AG04450 (cell line): ENCODE data around the gene GALNT12. TPM values are rescaled to one million over a fixed set of nuclear protein-coding genes. Genes with fewer than 3 reads are reported as not detected.

Source experiments
- CTCF ChIA-PET: fragments of 300-600, 350-600 bp; formaldehyde crosslinking; extraction: SDS; loops from one replicate; lab custom pipeline; 2022; ENCODE audit warnings: antibody characterized with exemption, inconsistent platforms; lab: Charles Lee
- POLR2A ChIA-PET: fragments of 350-600 bp; formaldehyde crosslinking; extraction: SDS; loops from one replicate; lab custom pipeline; 2021; ENCODE audit warnings: antibody characterized with exemption, inconsistent platforms; lab: Yijun Ruan, JAX
- DNase-seq: peaks from one replicate; pipeline ENCODE4 v3.0.0-alpha.2; 2011; ENCODE audit warnings: low read depth, low spot score
- H3K27ac ChIP-seq: one replicate; pipeline ENCODE4 v1.5.1; 2012; ENCODE audit warnings: low read depth, low read length, control low read depth
- H3K27me3 ChIP-seq: one replicate; pipeline ENCODE4 v1.6.0; 2012; ENCODE audit warnings: low read length; ENCODE audit not compliant: control insufficient read depth, insufficient read depth
- H3K4me3 ChIP-seq: 2 replicates; pipeline ENCODE4 v1.5.1; 2011; ENCODE audit warnings: mild to moderate bottlenecking, low read depth, low read length, control low read depth
- H3K9me3 ChIP-seq: 2 replicates; pipeline ENCODE4 v1.5.1; 2012; ENCODE audit warnings: low read length; ENCODE audit not compliant: control insufficient read depth, insufficient read depth
- polyA plus RNA-seq: library from polyadenylated mRNA; depleted of rRNA; stranded (reverse); fragments of >200 nt; gene quantifications from 2 replicates; pipeline ENCODE4 v1.2.3, GENCODE V29; 2011
- TF ChIP-seq, protein P1 (sequence below): IDR thresholded peaks from 2 replicates; pipeline ENCODE4 v1.5.1; 2011; ENCODE audit warnings: low read depth, low read length, control low read depth, inconsistent platforms

Gene GALNT12
- polyA plus RNA-seq, 1 experiment: 4.2 TPM

DNA sequence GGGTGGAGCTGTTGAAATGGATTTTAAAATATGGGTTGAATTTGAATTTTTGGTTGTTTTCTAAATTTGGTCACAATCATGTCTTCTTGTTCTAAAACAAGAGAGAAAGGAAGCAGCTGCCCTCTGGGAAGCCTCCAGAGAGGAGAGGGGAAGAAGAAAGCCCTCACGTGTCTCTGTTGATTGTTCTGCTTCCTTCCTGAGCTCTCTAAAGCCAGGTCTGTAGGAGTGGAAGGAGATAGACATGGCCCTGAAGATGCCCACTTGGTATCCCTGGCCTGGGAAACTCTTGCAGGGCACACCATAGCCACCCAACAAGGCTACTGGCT, 59.6 kb downstream of the GALNT12 start:
- POLR2A ChIA-PET: no interaction called here
- TF ChIP-seq, protein P1, sequence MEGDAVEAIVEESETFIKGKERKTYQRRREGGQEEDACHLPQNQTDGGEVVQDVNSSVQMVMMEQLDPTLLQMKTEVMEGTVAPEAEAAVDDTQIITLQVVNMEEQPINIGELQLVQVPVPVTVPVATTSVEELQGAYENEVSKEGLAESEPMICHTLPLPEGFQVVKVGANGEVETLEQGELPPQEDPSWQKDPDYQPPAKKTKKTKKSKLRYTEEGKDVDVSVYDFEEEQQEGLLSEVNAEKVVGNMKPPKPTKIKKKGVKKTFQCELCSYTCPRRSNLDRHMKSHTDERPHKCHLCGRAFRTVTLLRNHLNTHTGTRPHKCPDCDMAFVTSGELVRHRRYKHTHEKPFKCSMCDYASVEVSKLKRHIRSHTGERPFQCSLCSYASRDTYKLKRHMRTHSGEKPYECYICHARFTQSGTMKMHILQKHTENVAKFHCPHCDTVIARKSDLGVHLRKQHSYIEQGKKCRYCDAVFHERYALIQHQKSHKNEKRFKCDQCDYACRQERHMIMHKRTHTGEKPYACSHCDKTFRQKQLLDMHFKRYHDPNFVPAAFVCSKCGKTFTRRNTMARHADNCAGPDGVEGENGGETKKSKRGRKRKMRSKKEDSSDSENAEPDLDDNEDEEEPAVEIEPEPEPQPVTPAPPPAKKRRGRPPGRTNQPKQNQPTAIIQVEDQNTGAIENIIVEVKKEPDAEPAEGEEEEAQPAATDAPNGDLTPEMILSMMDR: no peak
- Histone ChIP-seq H3K27me3 (peaks cover 11% of the 10 kb centered on the region), H3K4me3 (no peak overlapping the region), H3K27ac (no peak overlapping the region), H3K9me3 (peaks cover 5% of the 10 kb centered on the region; the same call in 1 of the 2 replicates)
- CTCF ChIA-PET: interaction anchor here (1.5 kb wide), 1 partner anchor 318 kb away, joined by 3 read pairs; no protein-coding TSS in a partner anchor
- DNase-seq: no peak

- Histone ChIP-seq H3K9me3 (peaks cover 5% of the 10 kb centered on the region; the same call in 1 of the 2 replicates), H3K27me3 (peaks cover 11% of the 10 kb centered on the region), H3K4me3 (no peak overlapping the region), H3K27ac (peak overlapping the region; percentile 68)
- DNase-seq: peak; percentile 85
- CTCF ChIA-PET: no interaction called here
- POLR2A ChIA-PET: interaction anchor here (0.6 kb wide), 1 partner anchor 91 kb away, joined by 3 read pairs; no protein-coding TSS in a partner anchor
- TF ChIP-seq, protein P1: no peak
Measured at GRCh38 chr9:98867429-98868168, 60.1 kb downstream of the GALNT12 start.

GRCh38 chr9:98869078-98869745, 61.7 kb downstream of the GALNT12 start:
- H3K9me3 ChIP-seq: peaks cover 5% of the 10 kb centered on the region; the same call in 1 of the 2 replicates
- H3K27me3 ChIP-seq: peaks cover 11% of the 10 kb centered on the region
- no peak for DNase-seq
- TF ChIP-seq, protein P1: no peak
- no peak overlapping the region for H3K27ac ChIP-seq
- ChIA-PET CTCF (interaction anchor here (1.3 kb wide), 1 partner anchor 129 kb away, joined by 3 read pairs; no protein-coding TSS in a partner anchor), POLR2A (interaction anchor here (0.7 kb wide), 1 partner anchor 23 kb away, joined by 5 read pairs; no protein-coding TSS in a partner anchor)
- no peak overlapping the region for H3K4me3 ChIP-seq

GRCh38 chr9:98869866-98870265, 62.4 kb downstream of the GALNT12 start:
- CTCF ChIA-PET: interaction anchor here (1.3 to 2.0 kb wide), 2 partner anchors 9 to 129 kb away, joined by 3 to 8 read pairs; no protein-coding TSS in a partner anchor
- Histone ChIP-seq H3K4me3 (no peak overlapping the region), H3K9me3 (peaks cover 5% of the 10 kb centered on the region; the same call in 1 of the 2 replicates), H3K27me3 (peaks cover 7% of the 10 kb centered on the region), H3K27ac (no peak overlapping the region)
- TF ChIP-seq, protein P1: no peak
- POLR2A ChIA-PET: interaction anchor here (0.7 kb wide), 1 partner anchor 23 kb away, joined by 5 read pairs; no protein-coding TSS in a partner anchor
- no peak for DNase-seq
